Stimulated activated CD8-positive, alpha-beta memory T cell treated with anti-CD3 and anti-CD28 coated beads, Interleukin-15, amount 100 ng/mL, for 1 hour (primary cell): Measurements from ENCODE around the gene MYPN.
"Not testable (repeated sequence)": the region's sequence is repeated elsewhere in the genome, so short reads cannot be mapped to it uniquely, and the experiment has no call there.

ENCODE experiments used
- DNase-seq: peaks from one replicate; pipeline ENCODE4 v3.0.0-alpha.2; 2020; ENCODE audit warnings: low read depth

Gene MYPN

DNA sequence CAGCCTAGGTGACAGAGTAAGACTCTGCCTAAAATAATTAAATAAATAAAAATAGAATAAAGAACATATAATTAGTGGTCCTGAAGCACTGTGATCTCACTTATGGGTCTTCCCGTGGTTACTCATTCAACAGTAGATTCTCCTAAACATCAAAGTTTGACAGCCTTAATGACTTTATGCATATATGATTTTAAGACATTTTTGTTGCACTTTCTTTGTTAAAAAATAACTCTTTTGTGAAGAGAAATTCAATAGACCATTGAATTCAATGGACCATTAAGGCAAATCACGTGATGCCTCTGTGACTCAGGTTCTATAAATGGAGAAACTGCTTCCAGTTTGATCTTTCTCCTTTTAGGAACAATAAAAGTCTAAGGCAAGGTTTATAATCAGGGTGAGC is 63.0 kb downstream of the MYPN start:
- no peak for DNase-seq

DNA sequence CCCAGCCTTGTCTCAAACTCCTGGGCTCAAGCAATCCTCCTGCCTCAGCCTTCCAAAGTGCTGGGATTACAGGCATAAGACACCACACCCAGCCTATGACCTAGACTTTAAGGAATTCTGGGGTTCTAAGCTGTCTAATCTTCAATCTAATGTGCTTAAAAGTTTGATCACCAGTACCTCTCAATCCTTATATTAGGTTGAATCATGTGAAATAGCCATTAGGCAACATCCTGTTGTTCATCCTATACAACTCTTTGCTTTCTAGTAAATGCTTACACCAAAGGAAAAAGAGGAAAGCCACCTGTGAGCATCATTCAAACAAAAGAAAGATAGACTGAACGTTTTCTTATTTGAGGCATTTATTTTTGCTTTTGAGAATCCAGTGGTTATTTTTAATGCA is 66.7 kb downstream of the MYPN start:
- DNase-seq, result no peak

DNA sequence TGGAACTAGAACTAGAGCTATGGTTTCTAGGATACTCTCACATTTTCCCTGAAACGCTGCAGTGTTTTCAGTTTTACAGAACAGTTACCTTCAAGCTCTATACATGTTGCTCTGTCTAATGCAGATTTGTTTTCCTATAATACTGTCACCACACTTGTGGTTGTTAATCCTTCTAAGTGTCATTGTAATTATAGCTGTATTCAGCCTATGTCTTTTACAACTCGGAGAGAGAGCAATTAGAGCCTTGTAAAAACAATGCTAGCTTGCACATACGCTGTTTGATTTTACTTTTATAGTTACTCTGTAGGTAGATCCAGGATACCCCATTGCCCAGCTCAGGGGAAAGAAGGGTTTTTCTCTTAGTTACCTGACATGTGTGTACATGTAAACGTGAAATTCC is 67.5 kb downstream of the MYPN start:
- DNase-seq, result no peak

DNA sequence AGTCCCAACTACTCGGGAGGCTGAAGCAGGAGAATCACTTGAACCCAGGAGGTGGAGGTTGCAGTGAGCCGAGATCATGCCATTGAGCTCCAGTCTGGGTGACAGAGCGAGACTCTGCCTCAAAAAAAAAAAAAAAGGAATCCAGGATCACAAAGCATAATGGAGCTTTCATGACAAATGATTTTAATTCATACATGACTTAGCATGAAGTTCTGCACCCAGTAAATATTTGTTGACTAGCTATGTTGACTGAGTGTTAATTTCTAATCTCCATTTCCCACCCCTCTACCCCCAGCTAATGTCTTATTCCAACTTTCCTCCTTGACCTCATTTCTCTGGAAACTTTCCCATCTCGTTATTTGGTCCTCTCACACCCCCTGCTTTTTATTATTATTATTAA is 69.3 kb downstream of the MYPN start:
- DNase-seq, result no peak

DNA sequence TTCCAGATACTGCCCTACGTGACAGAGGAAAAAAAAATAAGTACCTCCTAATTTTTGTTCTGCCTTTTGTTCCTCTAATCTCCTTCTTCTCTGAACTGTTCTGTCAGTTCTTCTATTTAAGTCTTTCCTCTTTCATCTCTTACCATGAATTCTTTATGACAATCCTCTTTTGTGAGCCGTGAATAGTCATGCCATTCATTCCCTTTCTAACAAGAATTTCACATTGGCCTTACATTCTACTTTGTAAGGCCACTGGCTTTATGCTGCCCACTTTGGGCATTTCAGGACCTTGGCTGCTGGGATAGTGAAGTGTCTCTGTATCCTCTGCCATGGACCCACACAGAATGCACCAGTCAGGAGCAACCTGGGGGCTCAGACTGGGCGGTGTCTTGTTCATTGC is 69.7 kb downstream of the MYPN start:
- no peak for DNase-seq

DNA sequence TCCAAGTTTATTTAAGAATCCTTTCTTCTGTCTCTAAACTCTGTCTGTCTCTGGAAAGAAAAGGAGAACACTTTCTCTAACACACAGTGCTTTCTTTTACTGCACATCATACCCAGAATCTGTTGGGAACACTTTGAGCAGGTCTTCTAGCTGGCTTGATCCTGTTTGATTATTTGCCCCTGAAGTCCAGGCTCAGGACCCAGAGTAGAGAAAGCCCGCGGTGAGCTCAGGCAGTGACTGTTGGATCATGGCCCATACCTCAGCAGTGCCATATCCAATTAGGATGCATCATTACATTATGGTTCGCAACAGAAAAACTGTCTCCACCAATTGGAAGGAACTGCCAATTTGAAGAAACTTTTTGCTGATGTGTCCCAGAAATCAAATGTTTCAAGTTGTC is 71.2 kb downstream of the MYPN start:
- no peak for DNase-seq

DNA sequence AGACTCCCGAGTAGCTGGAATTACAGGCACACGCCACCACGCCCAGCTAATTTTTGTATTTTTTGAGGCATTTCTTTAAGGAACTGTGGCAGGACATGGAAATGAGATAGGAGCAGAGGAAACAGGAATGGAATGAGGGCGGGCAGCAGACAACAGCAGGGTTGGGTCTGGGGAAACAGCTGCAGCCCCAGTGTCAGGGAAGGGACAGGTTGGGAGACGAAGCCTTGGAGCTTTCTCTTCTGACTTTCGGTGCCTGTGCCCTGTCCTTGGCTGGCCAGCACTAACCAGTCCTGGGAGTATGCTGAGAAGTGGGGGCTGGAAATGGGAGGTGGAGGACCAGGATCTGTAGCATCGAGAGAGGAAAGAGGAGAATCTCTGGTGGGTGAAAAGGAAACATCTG is 75.3 kb downstream of the MYPN start:
- no peak for DNase-seq

DNA sequence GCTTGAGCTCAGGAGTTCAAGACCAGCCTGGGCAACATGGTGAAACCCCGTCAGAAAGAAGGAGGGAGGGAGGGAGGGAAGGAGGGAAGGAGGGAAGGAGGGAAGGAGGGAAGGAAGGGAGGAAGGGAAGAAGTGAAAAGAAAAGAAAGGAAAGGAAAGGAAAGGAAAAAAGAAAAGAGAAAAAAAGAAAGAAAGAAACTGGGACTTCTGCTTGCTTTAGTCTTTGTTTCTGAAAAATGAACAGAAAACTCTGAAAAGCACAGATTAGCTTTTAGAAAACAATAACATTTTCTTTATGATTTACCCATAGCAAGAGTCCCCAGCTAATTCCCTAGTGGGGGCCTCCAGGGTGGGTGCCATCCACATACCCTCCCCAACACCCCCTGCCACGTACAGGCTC is 75.8 kb downstream of the MYPN start:
- no peak for DNase-seq

DNA sequence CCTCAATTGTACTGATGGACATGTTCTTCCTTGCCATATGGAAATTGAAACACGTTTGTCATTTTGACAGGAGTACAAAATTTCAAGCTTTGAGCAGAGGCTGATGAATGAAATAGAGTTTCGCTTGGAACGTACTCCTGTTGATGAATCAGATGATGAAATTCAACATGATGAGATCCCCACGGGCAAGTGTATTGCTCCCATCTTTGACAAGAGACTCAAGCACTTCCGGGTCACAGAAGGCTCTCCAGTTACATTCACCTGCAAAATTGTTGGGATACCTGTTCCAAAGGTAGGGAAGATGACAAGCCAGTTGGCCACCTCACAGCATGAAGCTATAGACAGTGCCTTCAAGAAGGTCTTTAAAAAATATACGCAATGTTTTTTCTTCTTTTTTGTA is 79.5 kb downstream of the MYPN start:
- no peak for DNase-seq

DNA sequence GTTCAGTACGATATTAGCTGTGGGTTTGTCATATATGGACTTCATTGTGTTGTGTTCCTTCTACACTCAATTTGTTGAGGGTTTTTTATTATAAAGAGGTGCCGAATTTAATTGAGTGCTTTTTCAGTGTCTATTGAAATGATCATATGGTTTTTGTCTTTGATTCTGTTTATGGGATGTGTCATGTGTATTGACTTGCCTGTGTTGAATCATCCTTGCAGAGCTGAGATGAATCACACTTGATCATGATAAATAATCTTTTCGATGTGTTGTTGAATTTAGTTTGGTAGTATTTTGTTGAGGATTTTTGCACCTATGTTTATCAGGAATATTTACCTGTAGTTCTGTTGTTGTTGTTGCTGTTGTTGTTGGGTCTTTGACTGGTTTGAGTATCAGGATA is 82.8 kb downstream of the MYPN start:
- DNase-seq, result no peak

DNA sequence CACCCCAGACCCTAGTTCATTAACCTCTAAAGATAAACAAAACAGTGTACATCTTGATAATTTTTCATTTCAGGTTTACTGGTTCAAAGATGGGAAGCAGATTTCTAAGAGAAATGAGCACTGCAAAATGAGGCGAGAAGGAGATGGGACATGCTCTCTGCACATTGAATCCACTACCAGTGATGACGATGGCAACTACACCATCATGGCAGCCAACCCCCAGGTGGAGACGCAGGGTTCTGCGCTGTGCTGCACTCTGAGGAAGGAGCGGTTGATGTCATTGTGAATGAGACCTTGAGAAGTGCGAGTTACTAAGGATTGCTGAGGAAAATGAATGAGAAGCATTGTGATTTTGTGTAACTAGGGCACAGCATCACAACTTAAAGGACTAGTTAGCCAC is 85.0 kb downstream of the MYPN start:
- DNase-seq, result no peak

DNA sequence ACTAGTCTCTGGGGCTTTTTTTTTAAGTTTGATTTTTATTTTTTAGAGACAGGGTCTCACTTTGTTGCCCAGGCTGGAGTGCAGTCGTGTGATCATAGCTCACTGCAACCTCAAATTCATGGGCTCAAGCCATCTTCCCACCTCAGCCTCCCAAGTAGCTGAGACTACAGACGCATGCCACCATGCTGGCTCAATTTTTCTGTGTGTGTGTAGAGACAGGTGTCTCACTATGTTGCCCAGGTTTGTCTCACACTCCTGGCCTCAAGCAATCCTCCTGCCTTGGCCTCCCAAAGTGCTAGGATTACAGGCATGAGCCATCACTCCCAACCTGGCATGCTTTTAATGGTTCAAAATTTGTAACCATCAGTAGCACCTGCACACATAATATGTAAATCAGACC is 86.5 kb downstream of the MYPN start:
- not testable (repeated sequence) for DNase-seq

DNA sequence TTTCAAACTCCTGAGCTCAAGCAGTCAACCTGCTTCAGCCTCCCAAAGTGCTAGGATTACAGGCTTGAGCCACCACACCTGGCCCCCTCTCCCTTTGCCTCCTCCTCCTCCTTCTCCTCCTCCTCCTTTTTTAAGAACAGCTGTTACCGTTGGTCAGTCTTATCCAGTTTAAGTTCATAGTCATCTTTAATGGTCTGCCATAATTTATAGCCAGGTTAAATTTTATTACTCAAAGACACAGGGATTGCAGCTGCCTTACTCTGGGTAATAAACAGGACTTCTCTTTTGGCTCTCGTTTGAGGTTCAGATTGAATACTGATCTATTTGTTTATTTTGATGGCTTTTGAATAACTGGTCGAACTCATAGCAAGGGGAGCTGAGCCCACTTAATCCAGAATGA is 87.4 kb downstream of the MYPN start:
- DNase-seq, result no peak

DNA sequence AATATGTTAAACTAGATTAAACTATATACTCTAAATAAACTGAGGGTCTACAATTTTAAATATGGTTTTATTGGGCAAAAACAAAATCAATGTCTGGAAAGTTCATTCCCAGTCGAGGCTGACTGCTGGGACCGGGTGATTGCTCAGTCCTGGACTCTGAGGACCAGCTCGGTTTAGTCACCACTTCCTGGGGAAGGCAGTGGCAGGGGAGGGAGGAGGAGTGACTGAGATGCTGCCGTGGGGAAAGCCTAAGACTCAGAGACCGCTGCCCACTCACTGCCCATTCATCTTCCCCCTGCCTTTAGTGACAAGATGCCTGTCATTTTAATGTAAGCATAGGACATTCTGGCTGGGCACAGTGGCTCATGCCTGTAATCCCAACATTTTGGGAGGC is 93.7 kb downstream of the MYPN start:
- no peak for DNase-seq

DNA sequence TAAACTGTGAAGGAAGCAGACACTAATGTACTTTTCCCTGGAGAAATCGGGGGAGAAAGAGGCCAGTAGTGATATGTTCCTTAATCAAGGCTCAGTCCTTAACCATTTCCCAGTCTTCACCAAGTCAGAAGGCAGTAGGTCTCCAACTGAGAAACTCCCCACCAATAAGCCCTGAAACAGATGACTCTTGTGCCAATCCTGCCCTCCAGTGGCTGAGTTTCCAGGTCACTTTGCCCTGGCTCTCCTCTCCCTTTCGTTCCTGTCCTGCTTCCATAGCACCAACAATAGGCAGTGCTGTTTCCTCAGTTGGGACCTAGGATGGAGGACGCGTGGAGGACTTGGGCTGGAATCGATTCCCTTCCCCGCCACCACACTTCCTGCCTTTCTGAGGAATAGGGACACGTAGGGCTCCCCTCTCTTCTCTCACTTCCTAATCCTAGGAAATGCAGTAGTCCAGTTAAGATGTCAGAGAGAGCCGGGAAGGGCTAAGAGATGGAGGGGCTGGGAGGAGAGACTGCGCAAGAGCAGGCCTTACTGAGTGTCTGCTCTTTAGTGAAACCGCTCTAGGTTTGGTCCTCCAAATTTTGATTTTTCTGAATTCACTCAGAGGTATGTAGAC is 99.2 kb downstream of the MYPN start:
- no peak for DNase-seq

DNA sequence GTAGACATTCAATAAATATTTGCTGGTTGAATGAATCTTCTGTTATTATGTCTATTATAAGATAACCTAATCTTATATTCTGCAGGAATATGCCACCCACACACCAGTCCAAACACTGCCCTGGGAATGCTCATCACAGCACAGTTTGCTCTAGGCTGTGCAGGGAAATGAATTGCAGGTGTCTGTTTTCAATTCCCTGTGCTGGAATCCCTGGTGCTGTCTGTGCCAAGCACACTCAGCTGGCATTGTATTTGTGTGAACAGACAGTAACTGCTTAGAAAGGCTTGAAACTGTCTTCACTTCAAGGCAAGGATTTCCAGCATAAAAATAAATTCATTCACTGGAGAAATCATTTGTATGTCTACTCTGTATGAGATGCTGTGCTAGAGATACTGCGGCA is 102.4 kb downstream of the MYPN start:
- DNase-seq, result no peak

DNA sequence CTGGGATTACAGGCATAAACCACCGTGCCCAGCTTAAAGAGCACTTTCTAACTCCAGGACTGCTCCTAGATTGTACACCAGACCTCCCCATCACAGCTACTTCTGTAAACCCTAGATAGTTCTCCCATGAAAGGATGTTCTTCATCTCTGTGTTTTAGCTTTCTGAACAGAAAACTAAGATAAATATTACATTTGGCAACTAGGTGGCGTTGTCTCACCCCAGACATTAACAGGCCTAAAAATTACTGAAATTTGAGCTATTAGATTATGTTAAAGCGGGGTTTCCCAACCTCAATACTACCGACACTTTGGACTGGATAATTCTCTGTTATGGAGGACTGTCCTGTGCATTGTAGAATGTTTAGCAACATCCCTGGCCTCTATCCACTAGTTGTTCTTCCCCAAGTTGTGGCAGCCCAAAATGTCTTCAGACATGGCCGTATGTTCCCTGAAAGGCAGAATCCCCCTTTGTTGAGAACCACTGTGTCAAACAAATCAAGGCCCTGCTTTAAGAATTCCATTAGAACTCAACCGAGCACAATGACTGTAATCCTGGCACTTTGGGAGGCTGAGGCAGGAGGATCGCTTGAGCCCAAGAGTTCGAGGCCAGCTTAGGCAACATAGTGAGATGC is 103.5 kb downstream of the MYPN start:
- no peak for DNase-seq

DNA sequence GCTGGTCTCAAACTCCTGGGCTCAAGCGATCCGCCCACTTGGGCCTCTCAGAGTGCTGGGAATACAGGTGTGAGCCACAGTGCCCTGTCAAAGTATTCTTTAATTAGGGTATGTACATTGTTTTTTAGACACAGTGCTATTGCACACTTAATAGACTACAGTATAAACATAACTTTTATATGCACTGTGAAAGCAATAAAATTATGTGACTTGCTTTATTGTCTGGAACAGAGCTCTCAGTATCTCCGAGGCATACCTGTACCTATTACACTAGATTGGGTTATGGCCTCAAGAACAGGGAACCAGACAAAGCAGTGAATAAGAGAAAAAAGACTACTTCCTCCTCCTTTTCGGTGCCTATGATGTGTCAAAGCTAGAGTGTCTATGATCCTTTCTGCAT is 109.5 kb downstream of the MYPN start:
- DNase-seq, result no peak

DNA sequence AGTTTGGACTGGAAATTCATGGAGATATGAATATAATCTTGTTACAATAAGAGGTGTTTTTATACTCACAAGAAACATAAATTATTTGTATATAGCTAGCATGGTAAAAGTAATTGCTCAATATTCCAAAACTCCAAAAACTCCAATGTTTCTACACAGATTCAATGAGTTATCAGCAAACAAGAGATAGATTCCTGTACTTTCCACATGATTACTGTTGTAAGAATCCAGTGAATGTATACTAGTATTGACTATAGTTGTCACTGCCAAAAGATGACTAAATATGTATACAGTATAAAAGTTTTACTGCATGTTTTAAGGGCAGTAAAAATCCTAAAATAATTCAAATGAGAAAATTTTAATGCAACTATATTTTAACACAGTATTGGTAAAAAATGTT is 111.9 kb downstream of the MYPN start:
- DNase-seq, result no peak

DNA sequence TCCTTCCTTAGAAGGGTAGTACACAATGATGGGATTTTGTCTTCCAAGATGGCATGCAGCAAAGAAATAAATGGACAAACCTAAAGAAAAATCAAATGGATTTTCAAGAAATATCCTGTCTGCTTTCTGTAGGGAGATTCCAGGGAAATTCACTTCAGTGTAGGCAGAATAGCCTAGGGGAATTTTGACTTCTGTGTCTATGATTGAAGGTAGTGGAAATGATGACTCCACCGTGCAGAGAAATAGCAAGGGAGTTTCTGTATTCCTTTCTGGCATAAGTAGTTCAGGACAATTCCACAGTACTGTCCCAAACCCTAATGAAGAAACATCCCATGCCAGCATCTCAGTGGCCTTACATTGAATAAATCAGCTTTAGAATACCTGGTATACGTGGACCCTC is 113.1 kb downstream of the MYPN start:
- no peak for DNase-seq

DNA sequence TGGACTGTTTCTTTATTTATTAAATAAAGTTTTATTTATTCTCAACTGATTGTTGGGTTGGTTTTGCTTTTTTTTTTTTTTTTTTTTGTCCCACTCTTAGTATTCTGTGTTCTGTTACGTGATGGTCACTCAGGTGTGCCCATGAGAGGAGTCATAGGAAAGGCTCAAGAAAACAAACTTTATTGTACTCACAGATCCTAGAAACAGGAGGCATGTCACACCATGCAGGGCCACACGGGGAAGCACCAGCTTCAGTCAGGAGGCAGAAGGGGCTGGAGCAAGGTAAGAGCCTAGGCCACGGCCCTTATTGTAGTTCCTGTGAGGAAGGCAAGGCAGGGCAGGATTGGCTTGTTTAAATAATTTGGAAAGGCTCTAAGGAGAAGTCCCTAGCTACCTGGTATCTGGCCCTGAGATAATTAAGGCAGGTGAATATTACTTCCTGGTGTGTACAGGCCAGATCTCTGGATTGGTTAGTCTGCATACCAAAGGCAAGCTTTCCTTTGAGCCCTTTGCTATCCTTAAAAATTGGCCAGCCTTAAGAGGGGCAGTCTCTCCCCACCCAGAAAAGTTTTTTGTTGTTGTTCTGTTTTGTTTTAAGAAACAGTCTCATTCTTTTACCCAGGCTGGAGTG is 114.4 kb downstream of the MYPN start:
- DNase-seq, result no peak

DNA sequence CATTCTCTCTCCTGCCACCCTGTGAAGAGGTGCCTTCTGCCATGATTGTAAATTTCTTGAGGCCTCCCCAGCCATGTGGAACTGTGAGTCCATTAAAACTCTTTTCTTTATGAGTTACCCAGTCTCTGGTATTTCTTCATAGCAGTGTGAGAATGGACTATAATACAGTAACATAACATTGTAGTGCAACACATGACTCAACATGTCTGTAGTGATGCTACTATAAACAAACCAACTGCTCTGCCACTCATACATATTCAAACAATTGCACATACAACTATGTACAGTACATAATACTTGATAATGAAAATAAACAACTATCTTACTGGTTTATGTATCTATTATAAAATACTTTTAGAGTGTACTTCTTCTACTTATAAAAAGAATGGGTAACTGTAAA is 115.5 kb downstream of the MYPN start:
- no peak for DNase-seq

DNA sequence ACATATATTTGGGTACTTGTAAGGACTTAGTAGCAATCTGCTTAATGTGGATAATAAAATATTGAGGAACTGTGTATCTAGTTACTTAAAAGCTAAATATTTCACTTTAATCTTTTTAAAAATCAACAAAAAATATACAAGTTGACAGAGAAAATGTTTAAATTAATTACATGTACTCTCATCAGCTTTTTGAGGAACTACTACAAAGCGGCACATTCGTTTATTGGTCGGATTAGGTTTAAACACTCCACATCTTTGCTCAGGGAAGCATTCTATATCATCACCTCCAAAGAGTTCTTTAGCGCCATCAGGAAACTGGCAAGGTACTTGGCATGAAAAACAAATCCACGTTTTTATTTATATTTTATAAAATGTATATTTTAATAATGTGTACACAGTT is 121.0 kb downstream of the MYPN start:
- DNase-seq, result no peak
